Lung (tissue), 12 donors: Measurements from ENCODE around the gene LMTK2. TPM values are rescaled to one million over a fixed set of nuclear protein-coding genes. Genes with fewer than 3 reads are reported as not detected.

Experiments
- ATAC-seq: fragments of 200-7000 bp; cut with Tn5 transposase; one replicate; pipeline ENCODE4 v1.9.1; 2020; ENCODE audit warnings: moderate number of reproducible peaks; ENCODE audit not compliant: insufficient read depth, low FRiP score
- DNase-seq, 3 donors: peaks; one replicate each; pipeline ENCODE4 v3.0.0-alpha.2; 2013 to 2017
- H3K27ac ChIP-seq, 2 donors: one replicate each; pipeline ENCODE4 v1.5.1; 2013; ENCODE audit warnings: mild to moderate bottlenecking in 2 of 2, moderate library complexity in 2 of 2, control low read depth in 1 of 2, inconsistent platforms in 1 of 2, low read depth in 1 of 2, low read length in 1 of 2
- H3K27me3 ChIP-seq, 3 donors: one replicate each; pipeline ENCODE4 v1.5.1; 2013; ENCODE audit warnings: low read length in 2 of 3; ENCODE audit not compliant: control insufficient read depth in 3 of 3, insufficient read depth in 3 of 3
- H3K36me3 ChIP-seq, 4 donors: one replicate each; pipeline ENCODE4 v1.5.1; 2013; ENCODE audit warnings: low read length in 4 of 4, mild to moderate bottlenecking in 1 of 4, moderate library complexity in 1 of 4; ENCODE audit not compliant: control insufficient read depth in 4 of 4, insufficient read depth in 4 of 4
- H3K4me1 ChIP-seq, 5 donors: one replicate each; pipeline ENCODE4 v1.5.1; 2013; ENCODE audit warnings: low read length in 5 of 5, mild to moderate bottlenecking in 2 of 5, moderate library complexity in 1 of 5; ENCODE audit not compliant: control insufficient read depth in 5 of 5, insufficient read depth in 5 of 5
- H3K4me3 ChIP-seq: one replicate; pipeline ENCODE4 v1.5.1; 2013; ENCODE audit warnings: mild to moderate bottlenecking, control low read depth, moderate library complexity
- H3K9ac ChIP-seq, 2 donors: one replicate each; pipeline ENCODE4 v1.5.1; 2013; ENCODE audit warnings: low read length in 2 of 2, control low read depth in 1 of 2; ENCODE audit not compliant: insufficient read depth in 1 of 2
- H3K9me3 ChIP-seq, 4 donors: one replicate each; pipeline ENCODE4 v1.5.1; 2013; ENCODE audit warnings: low read length in 3 of 4, mild to moderate bottlenecking in 1 of 4, moderate library complexity in 1 of 4; ENCODE audit not compliant: control insufficient read depth in 4 of 4, insufficient read depth in 3 of 4
- WGBS, 2 donors: extraction: QIAGEN DNeasy Blood & Tissue Kit; methylation state at CpG; one replicate each; pipeline ENCODE4 v1.1.7; 2013; 5-methylcytosine and 5-hydroxymethylcytosine counted together
- polyA plus RNA-seq, 2 donors: library from polyadenylated mRNA; stranded (reverse); fragments of 200-250 nt; gene quantifications; one replicate each; pipeline ENCODE4 v1.2.1, GENCODE V29; 2013
- total RNA-seq, 2 donors: library from RNA; depleted of rRNA in 1 of 2; stranded (reverse); fragments of >200 nt in 1 of 2; gene quantifications; one replicate each; pipeline ENCODE4 v1.2.1, GENCODE V29; 2014 to 2021
- TF ChIP-seq, protein P1 (sequence below): IDR thresholded peaks from 2 replicates; pipeline ENCODE4 v1.5.1; 2012; ENCODE audit warnings: mild to moderate bottlenecking; ENCODE audit errors: control extremely low read depth, extremely low read depth
- donor health status: control.
- donor health status: control.
- donor health status: Bipolar disorder and iron deficiency.
- donor health status: healthy.
- donor health status: DM: yes; HTN: yes; CAD: no.

The LMTK2 gene
- total and polyA plus RNA-seq, 4 donors: 6.6 to 25.8 (median 15.7) TPM

DNA sequence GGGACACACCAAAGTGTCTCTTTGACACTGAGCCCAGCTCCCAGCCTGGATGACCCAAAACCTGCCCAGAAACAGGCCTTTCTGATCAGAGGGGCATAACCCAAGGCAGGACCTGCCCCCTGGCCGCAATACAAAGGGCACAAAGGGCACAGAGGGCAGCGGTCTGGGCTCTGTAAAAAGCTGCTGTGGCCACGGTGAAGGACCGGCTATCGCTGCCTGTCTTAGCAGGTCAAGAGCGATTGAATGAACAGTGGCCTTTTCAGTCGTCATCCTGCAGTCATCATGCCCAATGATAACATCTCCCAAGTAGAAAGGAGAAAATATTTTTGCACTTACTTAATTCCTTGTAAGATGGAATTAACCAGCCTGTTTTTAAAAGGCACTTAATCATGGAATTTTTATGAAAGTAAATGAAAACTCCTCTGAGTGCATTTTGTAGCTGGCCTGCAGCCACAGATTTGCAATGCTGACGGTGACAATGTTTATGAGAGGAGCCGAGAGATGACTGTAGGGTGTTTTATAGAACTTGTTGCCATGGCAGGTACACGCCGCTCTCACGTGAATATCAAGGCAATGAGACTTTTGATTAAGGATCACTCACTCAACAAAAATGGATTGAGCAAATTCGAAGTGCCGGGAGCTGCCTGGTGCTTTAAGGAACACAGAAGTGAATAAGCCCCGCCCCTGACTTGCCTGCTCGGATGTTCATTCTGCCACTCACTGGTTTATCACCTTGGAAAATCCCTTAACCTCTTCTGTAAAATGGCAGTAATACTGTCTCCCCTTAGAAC is 57.2 kb downstream of the LMTK2 start:
- Histone ChIP-seq H3K9ac (no peak overlapping the region), H3K36me3 (peaks cover 0 to 6% (median 3%) of the 10 kb centered on the region in 4 donors), H3K27ac (peak overlapping the region in 1 of 2 donors; percentile 50), H3K4me3 (no peak overlapping the region), H3K27me3 (no peaks in the 10 kb centered on the region), H3K9me3 (no peaks in the 10 kb centered on the region), H3K4me1 (peaks cover 0 to 9% (median 8%) of the 10 kb centered on the region in 5 donors)
- TF ChIP-seq, protein P1, sequence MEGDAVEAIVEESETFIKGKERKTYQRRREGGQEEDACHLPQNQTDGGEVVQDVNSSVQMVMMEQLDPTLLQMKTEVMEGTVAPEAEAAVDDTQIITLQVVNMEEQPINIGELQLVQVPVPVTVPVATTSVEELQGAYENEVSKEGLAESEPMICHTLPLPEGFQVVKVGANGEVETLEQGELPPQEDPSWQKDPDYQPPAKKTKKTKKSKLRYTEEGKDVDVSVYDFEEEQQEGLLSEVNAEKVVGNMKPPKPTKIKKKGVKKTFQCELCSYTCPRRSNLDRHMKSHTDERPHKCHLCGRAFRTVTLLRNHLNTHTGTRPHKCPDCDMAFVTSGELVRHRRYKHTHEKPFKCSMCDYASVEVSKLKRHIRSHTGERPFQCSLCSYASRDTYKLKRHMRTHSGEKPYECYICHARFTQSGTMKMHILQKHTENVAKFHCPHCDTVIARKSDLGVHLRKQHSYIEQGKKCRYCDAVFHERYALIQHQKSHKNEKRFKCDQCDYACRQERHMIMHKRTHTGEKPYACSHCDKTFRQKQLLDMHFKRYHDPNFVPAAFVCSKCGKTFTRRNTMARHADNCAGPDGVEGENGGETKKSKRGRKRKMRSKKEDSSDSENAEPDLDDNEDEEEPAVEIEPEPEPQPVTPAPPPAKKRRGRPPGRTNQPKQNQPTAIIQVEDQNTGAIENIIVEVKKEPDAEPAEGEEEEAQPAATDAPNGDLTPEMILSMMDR: no peak
- WGBS, 2 donors: 66 to 76% methylated on average over 16 of the region's 16 CpGs
- DNase-seq: peak; percentile 26 to 48 (median 33)
- ATAC-seq: no peak

DNA sequence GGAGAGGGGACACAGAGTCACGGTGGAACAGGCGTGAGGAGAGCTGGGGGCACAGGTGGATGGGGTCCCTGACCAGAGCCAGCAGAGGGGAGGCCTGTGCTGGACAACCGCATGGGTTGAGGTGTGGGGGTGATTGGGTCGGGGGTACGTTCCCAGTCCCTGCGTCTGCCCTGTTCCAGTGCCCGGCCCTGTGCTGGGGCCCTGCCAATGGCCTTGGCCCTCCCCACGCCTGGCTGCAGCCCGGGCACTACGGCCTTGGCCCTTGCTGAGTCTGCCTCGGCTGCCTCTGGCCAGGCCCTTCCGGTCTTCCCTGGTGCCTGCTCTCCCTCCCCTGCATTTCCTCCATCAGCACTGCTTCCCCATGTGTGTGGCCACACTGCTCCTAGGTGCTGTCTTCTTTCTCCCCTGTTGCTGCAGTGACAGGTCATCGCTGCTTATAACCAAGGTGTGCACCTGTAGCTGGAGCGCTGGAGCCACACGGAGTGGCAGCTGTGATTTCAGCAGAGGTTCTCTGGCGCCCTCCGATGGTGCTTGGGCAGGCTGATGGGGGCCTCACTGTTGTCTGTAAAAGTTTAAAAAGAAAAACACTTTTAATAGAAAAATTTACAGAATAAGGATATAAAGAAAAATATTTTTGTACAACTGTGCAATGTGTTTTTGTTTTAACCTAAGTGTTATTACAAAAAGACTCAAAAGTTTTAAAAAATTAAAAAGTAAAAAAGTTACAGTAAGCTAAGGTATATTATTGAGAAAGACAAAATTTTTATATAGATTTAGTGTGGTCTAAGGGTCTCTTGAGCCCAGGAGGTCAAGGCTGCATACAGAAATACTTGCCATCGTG is 59.4 kb downstream of the LMTK2 start:
- ATAC-seq: no peak
- Histone ChIP-seq H3K9me3 (no peaks in the 10 kb centered on the region), H3K4me1 (peaks cover 0 to 9% (median 8%) of the 10 kb centered on the region in 5 donors)

DNA sequence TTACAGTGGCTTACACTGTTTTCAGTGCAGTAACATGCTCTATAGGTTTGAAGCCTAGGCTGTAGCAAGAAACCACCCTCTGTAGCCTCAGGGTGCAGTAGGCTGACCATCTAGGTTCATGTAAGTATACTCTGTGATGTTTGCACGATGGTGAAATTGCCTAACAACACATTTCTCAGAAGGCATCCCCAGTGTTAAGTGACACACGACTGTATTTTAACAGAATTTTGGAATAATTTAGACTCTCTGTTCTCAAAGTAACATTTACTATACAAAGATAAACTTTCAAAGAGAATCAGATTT is 60.0 kb downstream of the LMTK2 start:
- no peaks in the 10 kb centered on the region for H3K27me3 ChIP-seq
- H3K4me3 ChIP-seq: no peak overlapping the region
- no peak overlapping the region for H3K27ac ChIP-seq
- H3K36me3 ChIP-seq: peaks cover 0 to 3% (median 0%) of the 10 kb centered on the region in 4 donors
- WGBS, 2 donors: 74 to 77% methylated on average over 2 of the region's 2 CpGs
- no peak overlapping the region for H3K9ac ChIP-seq
- peaks cover 0 to 9% (median 8%) of the 10 kb centered on the region in 5 donors for H3K4me1 ChIP-seq
- H3K9me3 ChIP-seq: no peaks in the 10 kb centered on the region
- TF ChIP-seq, protein P1: no peak
- DNase-seq (no peak), ATAC-seq (no peak)

More for the DNA sequence above, 59.4 kb downstream of the LMTK2 start:
- peak; percentile 20 to 54 (median 45) for DNase-seq
- Histone ChIP-seq H3K9ac (no peak overlapping the region), H3K4me3 (no peak overlapping the region), H3K36me3 (no peaks in the 10 kb centered on the region), H3K27me3 (no peaks in the 10 kb centered on the region), H3K27ac (no peak overlapping the region)
- 69 to 75% methylated on average over 18 of the region's 18 CpGs for WGBS, 2 donors
- TF ChIP-seq, protein P1: peak; percentile 47
